ENCODE data around the gene NHERF2.

The NHERF2 gene

DNA sequence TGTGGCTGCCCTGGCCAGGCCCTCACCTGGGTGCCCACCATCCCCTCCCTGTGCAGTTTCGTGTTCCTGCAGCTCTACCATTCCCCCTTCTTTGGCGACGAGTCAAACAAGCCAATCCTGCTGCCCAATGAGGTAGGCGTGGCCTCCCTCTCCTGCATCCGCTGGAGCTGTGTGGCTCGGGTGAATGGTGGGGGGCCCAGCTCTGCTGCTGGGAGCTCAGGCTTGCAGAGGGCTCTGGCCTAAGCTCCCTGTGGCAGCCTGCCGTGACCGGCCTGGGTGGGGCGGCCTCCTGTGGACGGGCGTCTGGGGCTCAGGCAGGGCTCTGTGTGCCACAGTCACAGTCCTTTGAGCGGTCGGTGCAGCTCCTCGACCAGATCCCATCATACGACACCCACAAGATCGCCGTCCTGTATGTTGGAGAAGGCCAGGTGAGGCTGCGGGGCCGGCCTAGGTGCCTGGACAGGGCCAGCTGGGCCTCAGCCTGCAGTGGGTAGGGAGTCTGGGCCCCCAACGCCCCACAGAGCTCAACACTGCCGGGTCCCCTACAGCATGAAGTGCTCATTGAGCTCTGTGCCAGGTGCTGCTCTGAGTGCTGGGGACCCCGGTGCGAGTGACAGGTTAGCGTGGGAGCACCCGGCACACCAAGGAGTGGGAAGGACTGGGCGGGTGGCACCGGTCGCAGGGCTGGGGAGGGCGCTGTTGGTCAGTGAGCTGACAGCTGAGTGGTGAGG lies 58.4 kb downstream of the NHERF2 start:
- FAIRE-seq: no peak

GRCh38 chr16:2085669-2086068 lies 59.0 kb downstream of the NHERF2 start:
- FAIRE-seq: no peak

DNA sequence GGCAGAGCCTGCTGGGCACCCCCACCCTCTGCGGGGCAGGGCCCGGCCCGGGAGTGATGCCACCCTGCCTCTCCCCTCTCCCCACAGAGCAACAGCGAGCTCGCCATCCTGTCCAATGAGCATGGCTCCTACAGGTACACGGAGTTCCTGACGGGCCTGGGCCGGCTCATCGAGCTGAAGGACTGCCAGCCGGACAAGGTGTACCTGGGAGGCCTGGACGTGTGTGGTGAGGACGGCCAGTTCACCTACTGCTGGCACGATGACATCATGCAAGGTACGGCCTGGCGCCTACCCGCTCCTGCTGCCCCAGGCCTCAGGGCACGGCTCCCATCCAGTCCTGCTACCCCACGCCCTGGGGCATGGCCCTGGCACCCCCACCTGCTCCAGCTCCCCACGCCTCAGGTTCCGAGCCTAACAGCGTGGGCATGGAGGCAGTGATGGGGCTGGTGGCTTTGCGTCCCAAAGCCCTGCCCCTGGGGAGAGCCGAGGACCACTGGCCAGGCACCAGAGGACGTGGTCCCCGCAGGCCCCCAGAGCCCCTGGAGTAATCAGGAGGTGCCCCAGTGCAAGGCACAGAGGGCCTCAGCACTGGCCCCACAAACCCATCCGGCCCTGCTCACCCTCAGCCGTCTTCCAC lies 59.5 kb downstream of the NHERF2 start:
- FAIRE-seq: no peak

GRCh38 chr16:2086812-2087747 lies 60.4 kb downstream of the NHERF2 start:
- FAIRE-seq: no peak

DNA sequence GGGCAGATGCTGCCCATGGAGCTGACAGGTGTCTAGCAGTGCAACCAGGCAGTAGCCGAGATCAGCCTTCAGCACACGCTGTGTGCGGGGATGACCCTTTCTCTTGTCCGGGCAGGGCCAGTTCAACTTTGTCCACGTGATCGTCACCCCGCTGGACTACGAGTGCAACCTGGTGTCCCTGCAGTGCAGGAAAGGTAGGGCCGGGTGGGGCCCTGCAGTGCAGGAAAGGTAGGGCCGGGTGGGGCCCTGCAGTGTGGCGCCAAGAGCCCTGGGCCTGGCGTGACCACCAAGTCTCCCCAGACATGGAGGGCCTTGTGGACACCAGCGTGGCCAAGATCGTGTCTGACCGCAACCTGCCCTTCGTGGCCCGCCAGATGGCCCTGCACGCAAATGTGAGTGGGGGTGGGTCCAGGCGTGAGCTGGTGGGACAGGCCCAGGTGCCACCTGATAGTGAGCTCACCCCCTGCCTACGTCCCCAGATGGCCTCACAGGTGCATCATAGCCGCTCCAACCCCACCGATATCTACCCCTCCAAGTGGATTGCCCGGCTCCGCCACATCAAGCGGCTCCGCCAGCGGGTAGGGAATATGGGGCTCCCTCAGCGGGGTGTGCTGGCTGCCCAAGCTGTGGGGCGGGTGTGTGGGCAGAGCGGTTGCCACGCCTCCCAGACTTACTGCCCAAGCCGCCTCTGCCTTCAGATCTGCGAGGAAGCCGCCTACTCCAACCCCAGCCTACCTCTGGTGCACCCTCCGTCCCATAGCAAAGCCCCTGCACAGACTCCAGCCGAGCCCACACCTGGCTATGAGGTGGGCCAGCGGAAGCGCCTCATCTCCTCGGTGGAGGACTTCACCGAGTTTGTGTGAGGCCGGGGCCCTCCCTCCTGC lies 61.3 kb downstream of the NHERF2 start:
- no peak for FAIRE-seq
